ENCODE data around the gene CDK11B.

The CDK11B gene

DNA sequence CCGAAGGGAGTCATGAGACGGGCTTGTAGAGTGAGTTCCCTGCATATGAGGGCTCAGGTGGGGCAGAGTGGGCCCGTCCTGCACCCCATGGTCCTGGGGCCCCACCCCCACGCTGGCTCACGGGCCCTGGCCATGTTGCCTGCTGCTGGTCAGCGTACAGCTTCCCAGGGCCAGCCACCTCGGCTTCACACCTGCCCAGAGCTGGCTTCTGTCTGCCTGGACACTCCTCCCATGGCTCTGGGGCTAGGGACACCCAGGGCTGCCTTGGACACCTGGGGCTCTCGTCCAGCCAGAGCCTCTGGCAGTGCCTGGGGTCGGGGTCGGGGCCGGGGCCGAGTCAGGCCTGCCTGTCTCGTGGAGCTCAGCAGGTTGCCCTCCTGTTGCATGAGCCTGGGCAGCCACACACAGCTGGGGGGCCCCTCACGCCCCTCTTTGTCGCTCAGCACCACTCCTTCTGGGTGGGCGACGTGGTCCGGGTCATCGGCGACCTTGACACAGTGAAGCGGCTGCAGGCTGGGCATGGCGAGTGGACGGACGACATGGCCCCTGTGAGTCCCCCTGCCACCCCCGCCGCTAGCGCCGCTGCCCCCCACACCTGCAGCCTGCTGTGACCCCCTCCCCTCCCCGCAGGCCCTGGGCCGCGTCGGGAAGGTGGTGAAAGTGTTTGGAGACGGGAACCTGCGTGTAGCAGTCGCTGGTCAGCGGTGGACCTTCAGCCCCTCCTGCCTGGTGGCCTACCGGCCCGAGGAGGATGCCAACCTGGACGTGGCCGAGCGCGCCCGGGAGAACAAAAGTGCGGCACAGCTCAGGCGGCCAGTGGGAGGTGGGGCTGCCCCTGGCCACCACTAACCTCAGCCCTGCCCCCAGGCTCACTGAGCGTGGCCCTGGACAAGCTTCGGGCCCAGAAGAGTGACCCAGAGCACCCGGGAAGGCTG is 32.3 kb downstream of the CDK11B start:
- no peak for DNase-seq

DNA sequence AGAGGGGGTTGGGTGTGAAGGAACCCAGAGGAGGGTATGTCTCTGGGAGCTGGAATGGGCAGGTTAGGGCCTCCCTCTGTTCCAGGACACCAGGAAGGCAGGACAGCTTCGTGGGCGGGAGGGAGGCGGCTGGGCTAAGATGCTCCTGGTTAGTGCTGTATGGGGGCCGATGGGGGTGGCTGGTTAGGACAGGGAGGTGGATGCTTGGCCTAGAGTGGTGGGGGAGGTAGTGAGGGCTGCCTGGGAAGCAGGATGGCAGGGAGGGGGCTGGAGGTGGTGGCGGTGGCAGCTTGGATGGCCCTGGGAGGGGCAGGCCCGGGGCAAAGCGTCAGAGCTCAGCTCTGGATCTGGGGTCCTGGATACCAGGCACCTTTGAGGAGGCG is 33.0 kb downstream of the CDK11B start:
- no peak for DNase-seq

DNA sequence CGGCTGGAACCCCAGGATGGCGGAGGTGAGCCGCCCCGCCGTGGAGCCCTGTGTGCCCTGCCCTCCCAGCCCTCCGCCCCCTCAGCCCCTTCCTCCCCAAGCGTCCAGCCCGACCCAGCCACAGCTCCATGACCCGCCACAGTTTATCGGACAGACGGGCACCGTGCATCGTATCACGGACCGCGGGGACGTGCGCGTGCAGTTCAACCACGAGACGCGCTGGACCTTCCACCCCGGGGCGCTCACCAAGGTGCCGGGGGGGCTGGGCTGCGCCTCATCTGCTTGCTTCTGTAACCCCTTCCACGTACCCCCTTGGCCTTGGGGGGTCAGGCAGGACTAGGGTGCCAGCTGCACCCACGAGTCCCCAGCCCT is 33.4 kb downstream of the CDK11B start:
- DNase-seq, result no peak

DNA sequence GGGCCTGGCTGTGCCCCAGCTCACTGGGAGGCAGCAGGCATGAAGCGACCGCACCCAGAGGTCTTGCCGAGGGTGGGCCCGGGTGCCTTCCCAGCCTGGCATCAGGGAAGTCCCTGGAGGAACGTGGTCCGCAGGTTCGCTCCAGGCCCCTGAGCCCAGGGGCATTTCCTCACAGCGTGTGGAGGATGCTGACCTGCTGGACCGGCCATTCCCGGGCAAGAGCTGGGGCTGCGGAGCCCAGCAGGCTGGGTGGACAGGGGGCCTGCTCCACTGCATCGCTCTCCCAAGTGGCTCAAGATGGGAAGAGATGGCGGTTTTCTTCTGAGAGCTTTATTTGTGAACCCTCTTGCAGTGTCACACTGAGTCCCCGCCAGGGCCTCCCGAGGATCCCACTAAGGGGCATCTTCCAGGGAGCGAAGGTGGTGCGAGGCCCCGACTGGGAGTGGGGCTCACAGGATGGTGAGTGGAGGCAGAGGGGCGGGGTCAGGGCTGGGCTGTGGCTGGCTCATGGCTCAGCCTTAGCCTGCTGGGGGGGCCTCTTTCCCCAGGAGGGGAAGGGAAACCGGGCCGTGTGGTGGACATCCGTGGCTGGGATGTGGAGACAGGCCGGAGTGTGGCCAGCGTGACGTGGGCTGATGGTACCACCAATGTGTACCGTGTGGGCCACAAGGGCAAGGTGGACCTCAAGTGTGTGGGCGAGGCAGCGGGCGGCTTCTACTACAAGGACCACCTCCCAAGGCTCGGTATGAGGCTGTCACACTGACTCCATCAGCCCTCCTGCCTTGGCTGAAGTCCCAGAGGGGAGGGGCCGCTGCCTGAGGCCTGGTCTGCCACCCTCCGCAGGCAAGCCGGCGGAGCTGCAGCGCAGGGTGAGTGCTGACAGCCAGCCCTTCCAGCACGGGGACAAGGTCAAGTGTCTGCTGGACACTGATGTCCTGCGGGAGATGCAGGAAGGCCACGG is 34.1 kb downstream of the CDK11B start:
- no peak for DNase-seq

DNA sequence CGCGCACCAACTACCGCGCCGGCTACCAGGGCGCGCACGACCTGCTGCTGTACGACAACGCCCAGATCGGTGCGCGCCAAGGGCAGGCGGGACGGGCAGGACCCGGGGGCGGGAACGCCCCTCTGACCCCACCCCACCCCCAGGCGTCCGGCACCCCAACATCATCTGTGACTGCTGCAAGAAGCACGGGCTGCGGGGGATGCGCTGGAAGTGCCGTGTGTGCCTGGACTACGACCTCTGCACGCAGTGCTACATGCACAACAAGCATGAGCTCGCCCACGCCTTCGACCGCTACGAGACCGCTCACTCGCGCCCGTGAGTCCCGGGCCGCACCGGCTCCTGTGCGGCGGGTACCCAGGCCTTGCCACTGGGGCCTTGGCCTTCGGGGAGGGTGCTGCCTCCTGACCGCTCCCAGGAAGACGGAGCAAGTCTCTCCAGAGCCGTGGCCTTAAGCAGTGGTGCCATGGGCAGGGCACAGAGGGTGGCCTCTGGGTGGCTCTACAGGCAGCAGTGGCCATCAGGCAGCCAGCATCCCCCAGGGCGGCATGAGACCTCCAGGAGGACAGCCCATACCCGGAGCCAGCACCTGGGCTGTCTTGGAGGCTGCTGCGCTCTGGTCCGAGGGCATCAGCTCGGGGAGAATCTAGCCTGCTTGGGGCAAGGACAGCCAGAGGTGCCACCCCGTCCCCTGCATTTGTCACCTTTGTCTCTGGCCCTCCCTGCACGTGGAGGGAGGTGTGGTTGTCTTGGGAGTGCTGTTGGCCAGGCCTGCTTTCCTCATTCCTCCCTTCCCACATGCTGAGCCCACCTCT is 35.0 kb downstream of the CDK11B start:
- no peak for DNase-seq

DNA sequence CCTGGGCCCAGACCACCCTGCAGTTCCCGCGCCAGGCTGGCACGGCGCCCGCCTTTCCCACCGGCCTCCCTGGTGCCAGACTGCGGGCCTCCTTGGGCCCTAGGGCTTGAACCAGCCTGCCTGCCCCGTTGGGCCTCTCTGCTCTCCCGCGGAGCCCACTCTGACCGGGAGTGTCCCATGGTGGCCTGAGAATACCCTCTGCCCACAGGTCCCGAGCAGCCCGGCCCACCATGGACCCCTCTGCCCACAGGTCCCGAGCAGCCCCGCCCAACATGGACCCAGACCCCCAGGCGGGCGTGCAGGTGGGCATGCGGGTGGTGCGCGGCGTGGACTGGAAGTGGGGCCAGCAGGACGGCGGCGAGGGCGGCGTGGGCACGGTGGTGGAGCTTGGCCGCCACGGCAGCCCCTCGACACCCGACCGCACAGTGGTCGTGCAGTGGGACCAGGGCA is 35.6 kb downstream of the CDK11B start:
- DNase-seq, result no peak

DNA sequence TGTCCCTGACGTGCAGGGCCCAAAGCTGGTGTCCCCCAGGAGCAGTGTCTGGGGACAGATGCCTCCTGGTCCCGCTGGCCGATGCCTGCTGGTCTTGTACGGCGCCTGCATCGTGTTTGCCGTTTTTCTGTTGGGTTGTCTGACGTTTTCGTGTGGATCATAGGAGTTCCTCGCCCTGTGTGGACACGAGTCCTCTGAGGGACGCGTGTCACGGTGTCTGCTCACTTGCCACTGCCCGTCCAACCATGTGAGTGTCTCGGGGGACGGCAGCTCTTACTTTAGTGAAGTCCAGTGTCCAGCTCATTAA is 36.1 kb downstream of the CDK11B start:
- DNase-seq, result no peak

DNA sequence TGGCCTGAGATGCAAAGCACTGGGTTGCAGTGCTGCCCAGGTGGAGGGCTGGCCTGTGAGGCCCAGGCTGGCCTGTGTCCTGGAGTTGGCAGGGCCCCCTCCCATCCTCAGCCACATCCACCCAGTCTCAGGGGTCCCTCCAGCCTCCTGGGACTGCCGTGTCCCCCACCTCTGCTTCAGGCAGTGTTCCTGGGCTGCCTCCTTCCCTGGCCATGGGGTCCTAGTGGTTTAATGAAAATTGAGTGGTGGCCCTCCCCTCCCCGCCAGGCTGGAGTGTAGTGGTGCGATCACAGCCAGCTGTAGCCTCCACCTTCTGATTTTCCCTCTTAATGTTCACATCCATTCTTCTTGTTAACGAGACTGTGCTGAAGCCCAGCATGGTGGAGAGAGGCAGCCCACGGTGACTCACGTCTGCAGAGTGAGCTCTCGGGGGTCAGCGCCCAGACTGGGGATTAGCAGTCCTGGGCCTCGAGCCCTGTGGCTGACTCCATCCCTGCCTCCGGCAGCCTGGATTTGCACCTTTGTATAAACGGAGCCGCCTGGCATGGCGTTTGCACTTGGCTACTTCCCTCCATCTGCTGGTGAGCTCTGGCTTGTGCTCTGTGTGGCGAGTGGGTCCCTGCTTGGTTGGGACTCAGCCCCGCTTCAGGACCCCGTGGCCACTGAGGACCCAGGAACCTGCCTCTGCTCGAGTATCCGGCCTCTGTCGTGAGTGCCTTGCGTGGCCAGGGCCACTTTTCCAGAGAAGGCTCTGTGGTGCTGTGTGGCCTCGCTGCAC is 36.6 kb downstream of the CDK11B start:
- DNase-seq, result no peak

DNA sequence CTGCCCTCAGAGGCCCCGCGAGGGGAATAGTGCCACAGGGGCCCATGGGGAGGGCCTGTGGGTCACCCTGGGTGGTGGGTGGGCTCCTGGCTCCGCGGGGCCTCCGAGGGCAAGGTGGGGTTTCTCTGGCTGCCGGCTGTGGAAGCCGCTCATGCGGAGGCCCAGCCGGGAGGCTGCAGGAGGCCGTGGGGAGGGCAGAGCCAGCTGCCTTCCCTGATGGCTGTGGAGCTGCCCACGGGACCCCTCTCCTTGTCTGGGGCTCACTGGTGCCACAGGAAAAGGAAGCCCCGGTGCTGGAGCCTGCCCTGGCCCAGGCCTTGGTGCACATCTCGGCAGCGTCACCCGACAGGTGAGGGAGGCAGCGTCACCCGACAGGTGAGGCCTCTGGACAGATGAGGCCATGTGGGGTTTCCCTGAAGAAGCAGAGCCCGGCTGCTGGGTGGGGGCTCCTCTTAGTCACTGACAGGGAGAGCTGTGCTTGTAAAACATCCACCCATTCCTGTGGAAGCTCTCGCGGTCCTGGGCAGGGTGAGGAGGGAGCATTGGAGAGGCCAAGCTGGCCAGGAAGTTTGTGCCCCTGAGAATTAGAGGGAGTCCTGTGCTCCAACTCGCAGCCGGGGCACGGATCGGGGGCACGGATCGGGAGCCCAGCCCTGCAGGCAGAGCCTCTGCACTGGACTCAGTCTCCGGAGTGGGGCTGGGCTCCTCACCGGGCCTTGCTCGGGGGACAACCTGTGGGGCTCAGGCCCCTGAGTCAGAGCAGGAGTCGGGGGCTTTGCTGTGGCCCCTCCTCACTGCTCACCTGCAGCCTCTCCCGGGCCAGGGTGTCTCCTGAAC is 37.4 kb downstream of the CDK11B start:
- no peak for DNase-seq

DNA sequence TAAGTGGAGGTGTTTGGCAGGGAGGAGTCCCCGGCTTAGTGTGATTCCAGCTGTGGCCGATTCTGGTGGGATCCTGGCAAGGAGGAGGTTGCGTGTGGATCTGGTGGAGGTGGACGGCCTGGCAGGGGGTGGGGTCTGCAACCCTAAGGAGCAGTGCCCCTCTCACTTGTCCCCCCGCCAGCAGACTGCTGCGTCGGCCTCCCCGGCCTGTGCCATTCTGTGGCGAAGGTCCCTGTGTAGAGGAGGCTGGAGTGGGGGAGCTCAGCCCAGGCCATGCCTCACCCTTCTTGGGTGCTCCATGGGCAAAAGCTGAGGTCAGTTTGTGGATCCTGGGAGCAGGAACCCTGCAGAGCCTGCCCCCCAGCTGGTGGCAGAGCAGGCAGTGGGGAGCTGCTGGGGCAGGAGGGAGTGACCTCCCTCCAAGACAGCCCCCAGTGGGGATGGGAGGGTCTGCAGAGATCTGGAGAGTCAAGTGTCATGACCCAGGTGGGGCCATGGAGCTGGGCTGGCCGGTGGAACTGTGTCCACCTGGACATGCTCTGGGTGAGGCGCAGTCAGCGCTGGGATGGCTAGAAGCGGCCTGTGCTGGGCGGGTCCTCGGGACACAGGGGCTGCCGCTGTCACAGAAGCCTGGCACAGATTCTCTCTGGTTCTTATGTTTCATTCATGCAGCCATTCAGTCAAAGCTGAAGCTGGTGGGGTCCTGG is 38.2 kb downstream of the CDK11B start:
- DNase-seq, result no peak

DNA sequence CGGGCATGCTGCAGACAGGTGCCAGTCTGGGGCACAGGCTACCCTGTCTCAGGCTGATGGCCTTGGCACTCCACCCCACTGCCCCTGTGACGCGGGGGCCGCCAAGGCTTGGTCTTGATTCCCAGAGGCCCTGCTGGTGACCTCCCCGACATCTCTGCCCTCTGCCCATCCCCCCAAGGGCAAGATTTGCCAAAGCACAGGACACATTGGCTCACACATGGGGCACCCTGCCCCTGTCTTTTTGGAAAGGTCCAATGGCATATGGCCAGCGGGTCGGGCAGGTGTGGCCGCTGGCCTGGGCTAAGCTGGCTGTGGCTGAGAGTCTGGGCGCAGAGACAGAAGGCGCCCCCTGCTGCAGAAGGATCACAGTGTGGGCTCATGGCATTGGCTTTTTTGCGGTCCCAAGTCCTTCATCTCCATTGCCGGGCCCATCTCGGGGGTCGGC is 38.9 kb downstream of the CDK11B start:
- peak; percentile 48 for DNase-seq

DNA sequence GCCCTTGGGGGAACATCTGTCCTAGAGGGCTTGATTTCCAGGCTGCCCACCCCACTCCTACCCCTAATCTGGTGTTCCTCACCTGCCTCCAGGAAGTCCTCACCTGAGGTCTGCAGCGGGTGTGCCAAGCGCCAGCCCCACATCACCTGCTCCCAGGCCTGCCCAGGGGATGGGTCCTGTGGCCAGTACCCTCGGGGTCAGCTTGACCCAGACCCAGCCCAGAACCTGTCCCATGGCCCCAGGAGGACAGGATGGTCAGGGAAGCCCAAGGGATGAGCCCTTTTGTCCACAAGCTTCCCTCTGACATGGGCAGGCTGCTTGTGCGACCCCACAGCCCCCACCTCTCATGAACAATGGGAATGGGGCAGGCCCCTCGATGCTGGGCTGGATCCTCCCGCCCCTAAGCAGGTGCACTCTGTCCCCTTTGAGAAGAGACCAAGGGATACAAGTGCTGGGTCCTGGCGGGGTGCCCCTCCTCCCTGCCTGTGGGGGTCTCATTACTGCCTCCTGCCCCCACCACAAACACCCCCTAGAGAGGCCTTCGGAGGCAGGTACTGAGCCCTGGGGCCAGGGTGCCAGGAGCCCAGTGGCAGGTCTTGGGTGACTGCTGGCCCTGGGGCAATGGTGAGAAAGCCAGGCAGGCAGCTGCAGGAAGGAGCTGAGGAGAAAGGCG is 40.3 kb downstream of the CDK11B start:
- DNase-seq, result no peak

DNA sequence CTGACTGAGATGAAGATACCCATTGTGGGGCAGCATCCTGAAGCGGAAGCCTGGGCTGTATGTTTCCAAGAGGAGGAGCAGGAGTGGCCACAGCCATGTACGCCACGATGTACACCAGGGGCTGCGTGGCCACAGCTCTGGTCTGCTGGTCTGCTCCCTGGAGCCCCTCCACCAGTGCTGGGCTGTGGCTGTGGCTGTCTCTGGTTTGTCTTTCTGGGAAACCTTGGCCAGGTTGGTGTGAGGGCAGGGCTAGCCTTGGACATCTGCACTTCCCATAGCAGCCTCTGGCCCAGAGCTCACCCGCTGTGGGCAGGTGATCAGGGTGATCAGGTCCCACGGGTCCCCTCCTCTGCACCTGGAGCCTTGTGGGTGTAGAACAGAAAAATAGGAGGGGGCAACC is 40.9 kb downstream of the CDK11B start:
- no peak for DNase-seq

DNA sequence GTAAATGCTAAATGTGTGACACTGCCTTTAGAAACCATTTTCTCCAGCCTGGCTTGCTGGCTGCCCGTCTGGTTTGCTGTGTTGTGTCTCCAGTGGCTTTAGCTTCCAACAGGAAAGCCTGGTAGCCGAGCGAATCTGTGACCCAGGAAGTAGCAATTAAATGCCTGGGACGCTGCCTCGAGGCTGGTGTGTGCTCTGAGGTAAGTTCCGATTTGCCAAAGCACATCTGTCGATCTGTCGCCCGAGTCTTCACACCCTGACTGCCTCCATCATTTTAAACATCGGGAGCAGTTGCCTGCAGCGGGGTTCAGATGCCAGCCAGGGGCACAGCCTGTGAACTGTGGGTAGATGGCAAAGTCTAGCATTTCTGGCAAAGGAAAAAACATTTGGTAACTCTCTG is 41.3 kb downstream of the CDK11B start:
- DNase-seq, result no peak

DNA sequence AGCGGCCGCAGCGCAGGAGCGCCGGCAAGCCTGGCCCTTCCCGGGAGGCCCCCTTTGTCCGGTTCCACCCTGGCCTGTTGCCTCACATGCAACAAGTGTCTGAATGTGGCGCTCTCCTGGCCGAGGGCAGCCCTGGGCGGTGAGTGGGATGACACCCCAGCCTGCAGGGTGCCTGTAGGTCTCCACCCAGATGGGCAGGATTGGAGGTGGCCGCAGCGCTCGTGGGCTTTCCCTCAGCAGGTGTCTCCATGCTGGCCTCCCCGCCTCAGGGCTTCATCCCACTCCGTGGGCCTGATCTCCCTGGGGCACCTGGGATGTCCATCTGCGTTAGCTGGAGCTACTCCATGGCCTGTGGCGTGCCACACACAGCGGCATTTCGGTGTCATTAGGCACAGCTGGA is 42.0 kb downstream of the CDK11B start:
- DNase-seq, result no peak

DNA sequence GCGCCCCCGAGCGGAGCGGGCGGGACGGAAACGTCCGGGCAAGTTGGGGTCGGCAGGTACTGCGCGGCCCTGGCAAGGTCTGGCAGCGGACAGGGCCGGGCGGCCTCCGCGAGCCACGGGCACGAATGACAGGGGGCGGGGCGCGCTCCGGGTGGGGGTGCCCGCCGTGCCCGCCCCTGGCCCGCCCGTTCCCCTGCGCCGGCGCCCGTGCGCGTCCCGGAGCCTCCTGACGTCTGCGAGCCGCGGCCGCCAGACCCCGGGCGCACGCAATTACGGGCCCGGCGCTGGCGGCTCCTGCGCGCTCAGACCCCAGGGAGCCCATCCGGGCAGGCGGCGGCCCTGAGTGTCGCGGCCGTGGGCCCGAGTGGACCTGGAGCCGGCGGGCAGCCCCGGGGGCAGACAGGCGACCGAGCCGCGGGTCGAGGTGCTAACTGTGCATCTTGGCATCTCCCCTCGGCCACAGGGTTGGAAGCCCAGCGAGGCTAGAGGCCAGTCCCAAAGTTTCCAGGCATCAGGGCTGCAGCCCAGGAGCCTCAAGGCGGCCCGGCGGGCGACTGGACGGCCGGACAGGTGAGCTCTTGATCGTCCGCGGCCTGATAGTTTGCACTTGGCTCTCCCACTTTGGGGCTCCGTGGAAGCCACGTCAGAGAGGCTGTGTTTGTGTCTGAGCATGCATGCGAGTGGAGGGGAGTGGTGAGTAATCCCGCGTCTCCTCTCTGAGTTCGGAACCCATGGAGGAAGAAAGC is 42.6 kb downstream of the CDK11B start:
- DNase-seq, result peak; percentile 72

DNA sequence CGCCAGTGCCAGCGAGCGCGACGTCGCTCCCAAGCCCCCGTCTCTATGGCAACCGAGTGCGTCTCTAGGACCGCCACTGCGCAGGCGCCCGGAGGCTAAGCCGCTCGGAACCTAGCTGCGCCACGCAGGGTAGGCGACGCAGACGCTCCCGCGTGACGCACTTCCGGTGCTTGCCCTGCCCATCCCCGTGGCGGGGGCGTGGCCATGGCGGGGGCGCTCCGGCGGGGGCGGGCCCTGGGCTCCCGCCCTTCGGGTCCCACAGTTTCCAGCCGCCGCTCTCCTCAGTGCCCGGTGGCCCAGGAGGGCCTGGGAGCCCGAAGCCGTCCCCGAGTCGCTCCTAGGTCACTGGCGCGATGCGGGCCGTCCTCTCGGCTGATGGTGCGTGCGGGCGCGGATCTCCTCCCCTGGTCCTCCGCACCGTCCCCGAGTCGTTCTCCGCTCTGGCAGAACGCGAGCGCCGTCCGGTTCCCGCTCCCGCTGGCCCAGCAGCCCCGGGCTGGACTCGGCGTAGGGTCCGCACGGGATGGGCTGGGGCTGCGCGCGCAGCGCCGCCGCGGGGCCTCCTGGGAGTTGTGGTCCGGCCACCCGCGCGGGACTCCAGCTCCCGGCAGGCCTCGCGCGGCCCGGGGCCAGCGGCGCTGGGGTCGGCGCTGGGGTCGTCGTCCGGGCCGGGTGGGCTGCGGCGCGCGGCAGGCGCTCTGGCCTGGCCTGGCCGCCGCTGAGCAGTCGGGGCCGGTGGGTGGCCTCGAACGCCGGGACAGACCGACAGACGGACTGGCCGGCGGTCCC is 43.4 kb downstream of the CDK11B start, which contains the start of gene MIB2:
TSS of gene MIB2 (plus strand) at position 245 of the 789 bp plus-strand sequence. CDS start 7,953 bp downstream, outside the sequence.
- DNase-seq, result peak; percentile 100

DNA sequence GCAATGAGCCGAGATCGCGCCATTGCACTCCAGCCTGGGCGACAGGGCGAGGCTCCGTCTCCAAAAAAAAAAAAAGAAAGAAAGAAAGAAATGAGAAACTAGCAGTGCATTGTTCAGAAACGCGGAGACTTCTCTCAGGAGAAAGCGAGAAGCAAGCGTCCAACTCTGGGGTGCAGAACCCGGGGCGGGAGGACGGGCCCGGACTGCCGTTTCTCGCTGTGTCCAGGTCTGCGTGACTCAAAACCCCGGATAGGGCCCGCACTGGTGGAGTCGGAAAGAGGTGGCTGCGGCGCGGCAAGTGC is 43.9 kb downstream of the CDK11B start:
- DNase-seq, result no peak
